Thyroid gland (tissue), 4 donors: ENCODE data around the gene C10orf90.

Experiments
- CTCF ChIP-seq, 6 experiments: fragments of 200-600 bp in 3 of 6; fragments of 450-650 bp in 3 of 6; sonication (generic) in 3 of 6; IDR thresholded peaks; one replicate each; pipeline ENCODE4 v1.5.1; 2016 to 2019; ENCODE audit warnings: antibody characterized with exemption in 6 of 6, mild to moderate bottlenecking in 2 of 6, inconsistent platforms in 1 of 6, moderate library complexity in 1 of 6
- POLR2A ChIP-seq, 2 donors: fragments of 450-650 bp; IDR thresholded peaks; one replicate each; pipeline ENCODE4 v1.6.1; 2017; ENCODE audit warnings: antibody characterized with exemption in 2 of 2, mild to moderate bottlenecking in 2 of 2, moderate library complexity in 1 of 2

- TF ChIP-seq CTCF (IDR thresholded peaks at IDR 0.05) (no peak), POLR2A (IDR thresholded peaks at IDR 0.05) (no peak)
These were observed 34.6 kb upstream of the C10orf90 start for GRCh38 chr10:126705131-126705530.
